LNCaP clone FGC (cell line): ENCODE measurements around the gene SERTAD2.

Experiments used
- DNase-seq: peaks from one replicate; pipeline ENCODE4 v3.0.0-alpha.2; 2011; ENCODE audit warnings: low read depth
- H3K4me3 ChIP-seq: 2 replicates; pipeline ENCODE4 v1.5.1; 2011; ENCODE audit warnings: mild to moderate bottlenecking, low read depth, low read length, control low read depth
- TF ChIP-seq, protein P1 (sequence below): IDR thresholded peaks from 2 replicates; pipeline ENCODE4 v1.5.1; 2012; ENCODE audit warnings: mild to moderate bottlenecking; ENCODE audit not compliant: control insufficient read depth, insufficient read depth; ENCODE audit errors: extremely low read depth

The SERTAD2 gene

DNA sequence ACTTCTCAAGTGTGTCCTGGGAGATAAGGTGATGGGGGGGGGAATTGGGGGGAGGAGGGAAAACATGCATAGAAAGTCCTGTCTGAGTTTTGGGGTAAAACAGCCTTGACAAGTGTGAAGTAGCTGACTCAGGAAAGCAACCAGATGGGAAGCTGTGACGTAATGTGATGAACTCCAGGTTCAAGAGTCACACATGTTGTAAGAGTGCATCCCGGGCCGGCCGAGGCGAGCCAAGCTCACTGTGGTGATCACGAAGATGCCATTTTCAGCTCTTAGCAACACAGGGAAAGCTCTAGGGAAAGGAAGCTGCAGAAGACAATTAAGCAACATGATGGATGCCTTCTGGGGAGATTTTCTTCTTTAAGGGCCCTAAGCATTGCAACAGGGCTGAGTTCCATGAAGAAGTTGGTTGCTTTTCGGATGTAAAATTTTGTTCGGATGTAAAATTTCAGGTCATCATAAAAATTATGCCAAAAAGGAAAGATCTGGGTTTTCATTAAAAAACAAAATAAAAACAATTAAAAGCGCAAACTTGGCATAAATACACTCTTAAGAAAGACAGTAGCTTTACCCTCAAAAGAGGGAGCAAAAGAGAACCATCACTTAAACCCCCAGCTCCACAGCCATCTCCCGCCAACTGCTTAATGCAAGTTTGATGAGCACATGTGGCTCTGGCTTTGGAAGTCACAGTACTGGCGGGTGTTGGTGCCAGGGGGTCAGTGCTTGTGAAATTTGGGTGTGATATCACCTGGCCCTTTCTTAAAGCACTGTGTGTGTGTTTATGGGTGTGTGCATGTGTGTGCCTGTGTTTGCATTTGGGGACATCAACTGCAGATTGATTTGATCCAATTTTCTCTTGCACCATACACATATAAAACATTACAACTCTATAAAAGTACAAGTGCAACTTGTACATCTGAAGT is 19.1 kb downstream of the SERTAD2 start:
- no peak for DNase-seq
- TF ChIP-seq, protein P1, sequence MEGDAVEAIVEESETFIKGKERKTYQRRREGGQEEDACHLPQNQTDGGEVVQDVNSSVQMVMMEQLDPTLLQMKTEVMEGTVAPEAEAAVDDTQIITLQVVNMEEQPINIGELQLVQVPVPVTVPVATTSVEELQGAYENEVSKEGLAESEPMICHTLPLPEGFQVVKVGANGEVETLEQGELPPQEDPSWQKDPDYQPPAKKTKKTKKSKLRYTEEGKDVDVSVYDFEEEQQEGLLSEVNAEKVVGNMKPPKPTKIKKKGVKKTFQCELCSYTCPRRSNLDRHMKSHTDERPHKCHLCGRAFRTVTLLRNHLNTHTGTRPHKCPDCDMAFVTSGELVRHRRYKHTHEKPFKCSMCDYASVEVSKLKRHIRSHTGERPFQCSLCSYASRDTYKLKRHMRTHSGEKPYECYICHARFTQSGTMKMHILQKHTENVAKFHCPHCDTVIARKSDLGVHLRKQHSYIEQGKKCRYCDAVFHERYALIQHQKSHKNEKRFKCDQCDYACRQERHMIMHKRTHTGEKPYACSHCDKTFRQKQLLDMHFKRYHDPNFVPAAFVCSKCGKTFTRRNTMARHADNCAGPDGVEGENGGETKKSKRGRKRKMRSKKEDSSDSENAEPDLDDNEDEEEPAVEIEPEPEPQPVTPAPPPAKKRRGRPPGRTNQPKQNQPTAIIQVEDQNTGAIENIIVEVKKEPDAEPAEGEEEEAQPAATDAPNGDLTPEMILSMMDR: no peak
- no peak overlapping the region for H3K4me3 ChIP-seq

DNA sequence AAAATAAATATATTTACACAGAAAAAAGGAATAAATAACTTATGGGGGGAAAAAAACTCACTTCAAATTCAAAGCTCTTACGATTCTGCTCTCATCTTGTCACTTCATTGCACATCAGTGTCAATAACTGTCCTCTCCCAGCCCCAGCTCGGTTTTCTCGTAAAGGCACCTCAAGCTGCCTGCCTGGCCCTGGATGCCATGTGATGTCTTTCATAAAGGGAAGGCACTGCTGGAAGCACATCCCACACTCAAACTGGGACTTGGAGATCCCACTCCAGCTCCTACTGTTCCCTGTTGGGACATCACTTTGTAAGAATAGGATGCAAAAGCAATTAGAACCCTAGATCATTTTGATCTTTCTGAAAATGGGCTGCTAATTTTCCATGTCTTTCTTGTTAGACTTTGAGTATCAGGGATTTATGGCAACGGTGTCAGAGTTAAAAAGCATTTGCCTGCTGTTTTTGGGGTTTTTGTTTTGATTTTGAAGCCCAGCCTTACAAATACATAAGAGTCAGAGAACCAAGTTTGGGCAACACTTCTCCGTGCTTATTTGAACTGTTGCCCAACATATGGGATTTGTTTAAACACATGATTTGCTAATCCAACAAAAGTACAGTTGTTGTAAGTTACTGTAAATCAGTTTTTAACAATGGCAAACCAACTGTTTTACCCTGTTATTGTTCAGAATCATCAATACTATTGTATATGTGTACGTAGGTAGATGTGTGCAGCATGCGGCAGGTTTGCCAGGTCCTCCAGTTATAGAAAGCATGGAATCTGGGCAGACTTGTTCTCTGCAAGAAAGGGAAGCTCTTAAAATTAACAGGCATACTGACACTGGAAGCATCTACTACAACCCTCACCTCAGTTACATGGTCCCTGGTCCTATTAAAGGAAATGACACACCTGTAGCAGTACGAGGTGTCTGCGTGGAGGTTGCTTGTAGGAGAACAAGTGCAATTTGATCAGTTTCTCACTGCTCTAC is 20.6 kb downstream of the SERTAD2 start:
- TF ChIP-seq, protein P1: no peak
- peak; percentile 52 for DNase-seq
- no peak overlapping the region for H3K4me3 ChIP-seq

DNA sequence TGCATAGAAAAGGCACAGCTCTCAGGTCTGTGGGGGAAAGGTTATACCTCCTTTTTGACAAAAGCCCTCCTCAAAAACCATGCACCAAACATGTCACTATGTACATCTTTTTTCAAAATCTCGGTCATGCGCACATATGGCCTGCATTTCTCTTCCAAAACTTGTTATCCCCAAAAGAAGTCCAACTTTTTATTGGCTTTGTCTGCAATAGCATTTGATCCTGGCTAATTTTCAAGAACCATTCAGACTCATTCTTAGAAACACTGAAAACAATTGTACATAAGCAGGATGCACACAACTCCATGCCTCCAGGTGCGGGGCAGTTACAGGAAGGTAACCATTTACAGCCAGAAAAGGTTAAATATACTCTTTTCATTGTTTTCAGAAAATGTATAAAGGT is 21.9 kb downstream of the SERTAD2 start:
- TF ChIP-seq, protein P1: no peak
- DNase-seq: no peak
- H3K4me3 ChIP-seq: no peak overlapping the region

DNA sequence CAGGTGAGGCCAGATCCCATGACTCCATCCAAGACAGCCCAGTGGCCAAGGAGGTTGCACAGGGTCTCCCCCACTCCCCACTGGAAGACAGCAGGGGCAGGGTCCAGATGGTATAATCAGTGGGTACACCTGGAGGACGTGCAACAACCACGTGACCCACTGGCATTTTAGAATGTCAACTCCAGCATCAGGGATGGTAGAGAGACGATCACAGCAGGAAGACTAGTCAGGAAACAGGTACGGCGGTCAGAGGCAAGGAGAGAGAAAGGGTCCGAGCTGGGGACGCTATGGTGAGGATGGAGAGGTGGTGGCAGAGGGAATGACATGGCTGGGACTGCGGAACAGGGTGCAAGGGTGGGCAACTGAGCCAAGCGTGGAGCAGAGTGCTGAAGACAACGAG is 23.0 kb downstream of the SERTAD2 start:
- TF ChIP-seq, protein P1: no peak
- no peak overlapping the region for H3K4me3 ChIP-seq
- DNase-seq: no peak

DNA sequence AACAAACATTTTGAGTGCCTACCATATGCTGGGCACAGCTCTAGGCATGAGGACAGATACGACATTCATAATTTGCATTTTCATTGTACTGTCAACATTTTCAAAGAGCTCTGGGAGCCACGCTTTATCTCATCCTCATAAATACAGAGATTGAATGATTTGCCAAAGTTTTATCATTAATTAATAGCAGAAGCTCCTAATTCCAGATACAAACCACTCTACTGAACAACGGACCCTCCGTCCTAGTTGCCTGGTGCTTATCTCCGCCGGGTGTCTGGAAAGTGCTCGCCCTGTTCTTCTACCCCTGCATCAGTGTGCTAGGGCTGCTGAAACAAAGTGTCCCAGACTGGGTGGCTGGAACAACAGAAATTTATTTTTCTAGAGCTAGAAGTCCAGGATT is 23.8 kb downstream of the SERTAD2 start:
- TF ChIP-seq, protein P1: no peak
- DNase-seq: no peak
- no peak overlapping the region for H3K4me3 ChIP-seq

DNA sequence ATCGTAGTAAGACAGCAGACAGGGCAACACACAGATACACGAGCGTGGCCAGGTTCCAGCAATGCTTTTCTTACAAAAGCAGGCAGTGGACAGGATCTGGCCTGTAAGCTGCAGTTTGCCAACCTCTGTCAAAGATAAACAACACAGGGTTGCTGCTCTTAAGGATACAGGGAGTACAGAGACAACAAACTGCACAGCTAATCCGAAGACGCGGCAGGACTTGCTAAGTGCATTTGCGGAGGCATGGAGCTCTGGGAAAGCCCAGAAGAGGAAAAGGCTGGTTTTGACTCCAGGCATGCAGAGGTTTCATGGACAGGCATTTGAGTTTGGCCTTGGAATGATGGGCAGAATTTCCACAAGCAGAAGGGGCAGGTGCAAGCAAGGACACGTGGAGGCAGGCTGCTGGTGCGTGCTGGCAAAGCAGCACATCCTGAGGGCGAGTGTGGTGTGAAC is 24.4 kb downstream of the SERTAD2 start:
- TF ChIP-seq, protein P1: no peak
- H3K4me3 ChIP-seq: no peak overlapping the region
- no peak for DNase-seq
